Brain microvascular endothelial cell (primary cell): ENCODE data around the gene CAMK2D.

Experiments
- DNase-seq: peaks from one replicate; pipeline ENCODE4 v3.0.0-alpha.2; 2020
- H3K27ac ChIP-seq: fragments of 250-450 bp; sonication (Bioruptor Pico); 2 replicates; pipeline ENCODE4 v1.5.1; 2020; ENCODE audit warnings: mild to moderate bottlenecking, moderate library complexity
- H3K27me3 ChIP-seq: fragments of 250-450 bp; sonication (Bioruptor Pico); replicated peaks from 2 replicates; pipeline ENCODE4 v1.5.1; 2020; ENCODE audit warnings: mild to moderate bottlenecking
- H3K36me3 ChIP-seq: fragments of 250-450 bp; sonication (Bioruptor Pico); replicated peaks from 2 replicates; pipeline ENCODE4 v1.5.1; 2020; ENCODE audit warnings: mild to moderate bottlenecking
- H3K4me3 ChIP-seq: 2 replicates; pipeline ENCODE4 v1.5.1; 2011; ENCODE audit warnings: low read depth, mild to moderate bottlenecking, control low read depth, low read length, moderate library complexity
- CTCF ChIP-seq: IDR thresholded peaks from 2 replicates; pipeline ENCODE4 v1.5.1; 2011; ENCODE audit warnings: low read depth, mild to moderate bottlenecking, moderate library complexity, low read length, control low read depth, inconsistent platforms; ENCODE audit errors: missing control alignments
- in situ Hi-C: cut with HindIII; loops from 2 replicates; pipeline ENCODE4 v1.10.0; 2017; ENCODE audit warnings: low sequenced_read_pairs, low pct_ligation_motif_present

The CAMK2D gene

GRCh38 chr4:113633467-113633866 lies 128.1 kb downstream of the CAMK2D start:
- Histone ChIP-seq H3K4me3 (no peak overlapping the region), H3K36me3 (no peaks in the 10 kb centered on the region), H3K27ac (no peak overlapping the region), H3K27me3 (no peaks in the 10 kb centered on the region)
- no peak for TF ChIP-seq CTCF
- DNase-seq = no peak
- in situ Hi-C loops = no loop called here

- Histone ChIP-seq H3K27me3 (no peaks in the 10 kb centered on the region), H3K27ac (no peak overlapping the region)
Observed at GRCh38 chr4:113628711-113629110, 132.8 kb downstream of the CAMK2D start.

GRCh38 chr4:113627321-113627720 lies 134.2 kb downstream of the CAMK2D start:
- Histone ChIP-seq H3K27ac (no peak overlapping the region), H3K36me3 (no peaks in the 10 kb centered on the region), H3K4me3 (no peak overlapping the region), H3K27me3 (no peaks in the 10 kb centered on the region)
- no peak for DNase-seq
- TF ChIP-seq CTCF = no peak
- in situ Hi-C loops = no loop called here

More at GRCh38 chr4:113628711-113629110, 132.8 kb downstream of the CAMK2D start:
- DNase-seq = no peak
- Histone ChIP-seq H3K36me3 (no peaks in the 10 kb centered on the region), H3K4me3 (no peak overlapping the region)
- in situ Hi-C loops = no loop called here
- no peak for TF ChIP-seq CTCF

- no peak overlapping the region for H3K4me3 ChIP-seq
- no peaks in the 10 kb centered on the region for H3K36me3 ChIP-seq
- TF ChIP-seq CTCF = no peak
- no peak overlapping the region for H3K27ac ChIP-seq
- no peak for DNase-seq
- no peaks in the 10 kb centered on the region for H3K27me3 ChIP-seq
- in situ Hi-C loops = no loop called here
Observed at GRCh38 chr4:113625902-113626301, 135.6 kb downstream of the CAMK2D start.

- no peak overlapping the region for H3K27ac ChIP-seq
- no peaks in the 10 kb centered on the region for H3K27me3 ChIP-seq
- no peak for DNase-seq
- H3K36me3 ChIP-seq = no peaks in the 10 kb centered on the region
- no peak overlapping the region for H3K4me3 ChIP-seq
- no peak for TF ChIP-seq CTCF
- in situ Hi-C loops = no loop called here
Observed at GRCh38 chr4:113623274-113623894, 138.2 kb downstream of the CAMK2D start.

GRCh38 chr4:113621633-113622032 lies 139.9 kb downstream of the CAMK2D start:
- TF ChIP-seq CTCF = no peak
- Histone ChIP-seq H3K36me3 (no peaks in the 10 kb centered on the region), H3K27me3 (no peaks in the 10 kb centered on the region), H3K27ac (no peak overlapping the region), H3K4me3 (no peak overlapping the region)
- in situ Hi-C loops = no loop called here
- DNase-seq = no peak
